Activated T-helper 1 cell treated with Interleukin-2 at 50 U/mL for 16 hours (primary cell): ENCODE measurements around the gene PDLIM7.

ENCODE experiments used
- DNase-seq: peaks from one replicate; pipeline ENCODE4 v3.0.0-alpha.2; 2020; ENCODE audit warnings: low read depth

Gene PDLIM7

GRCh38 chr5:177474846-177475562, 22.4 kb downstream of the PDLIM7 start:
- no peak for DNase-seq

DNA sequence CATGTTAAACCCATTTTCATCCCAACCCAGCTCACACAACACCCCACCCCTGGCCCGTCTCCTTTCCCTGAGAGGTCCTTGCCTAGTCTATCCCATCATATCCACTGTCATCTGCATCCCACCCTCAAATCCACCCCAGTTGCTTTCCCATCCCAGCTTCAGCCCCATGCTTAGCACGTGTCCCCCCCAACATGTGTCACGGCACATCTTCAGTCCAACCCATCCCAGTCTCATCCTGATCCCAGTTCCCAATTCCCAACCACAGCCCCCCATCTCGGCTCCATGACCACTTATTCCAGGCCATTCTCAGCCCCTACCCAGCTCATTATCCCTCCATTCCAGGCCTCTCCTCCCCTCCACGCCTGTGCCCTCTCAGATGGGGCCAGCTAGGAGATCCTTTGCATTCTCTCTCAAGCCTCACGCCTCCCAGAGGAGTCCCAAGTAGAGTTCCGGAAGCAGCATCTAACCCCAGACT, 23.4 kb downstream of the PDLIM7 start:
- no peak for DNase-seq

DNA sequence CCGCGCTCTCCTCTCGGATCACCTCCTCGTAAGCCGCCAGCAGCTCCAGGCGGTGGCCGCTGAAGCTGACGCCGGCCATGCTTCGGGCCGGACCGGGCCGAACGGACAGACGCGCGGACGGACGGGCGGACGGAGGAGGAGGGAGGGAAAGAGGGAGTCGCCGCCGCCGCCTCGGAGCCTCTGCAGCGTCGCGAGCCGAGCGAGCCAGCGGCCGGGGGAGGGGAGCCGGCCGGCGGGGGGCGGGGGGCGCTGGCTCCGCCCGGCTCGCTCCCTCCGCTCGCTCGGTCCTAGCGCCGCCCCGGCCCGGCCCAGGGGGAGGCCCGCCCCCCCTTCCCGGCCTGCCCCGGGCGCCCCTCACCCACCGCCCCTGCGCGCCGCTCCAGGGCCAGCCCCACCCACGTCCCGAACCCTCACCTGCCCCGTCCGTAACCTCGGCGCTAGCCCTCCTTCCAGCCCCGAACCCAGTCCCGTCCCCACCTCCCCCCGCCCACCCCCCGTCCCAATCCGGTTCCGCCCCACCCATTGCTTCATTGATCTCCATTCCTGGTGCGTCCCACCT, 23.9 kb downstream of the PDLIM7 start, which contains the start of gene DBN1:
Gene DBN1, minus strand, starts transcription at position 192 of the 559 bp plus-strand sequence. Its CDS starts 113 bp downstream, at position 79.
- no peak for DNase-seq

- peak; percentile 18 for DNase-seq
Observed at GRCh38 chr5:177472460-177473442, 24.7 kb downstream of the PDLIM7 start.

- DNase-seq = no peak
Observed at GRCh38 chr5:177471610-177472356, 25.6 kb downstream of the PDLIM7 start.

DNA sequence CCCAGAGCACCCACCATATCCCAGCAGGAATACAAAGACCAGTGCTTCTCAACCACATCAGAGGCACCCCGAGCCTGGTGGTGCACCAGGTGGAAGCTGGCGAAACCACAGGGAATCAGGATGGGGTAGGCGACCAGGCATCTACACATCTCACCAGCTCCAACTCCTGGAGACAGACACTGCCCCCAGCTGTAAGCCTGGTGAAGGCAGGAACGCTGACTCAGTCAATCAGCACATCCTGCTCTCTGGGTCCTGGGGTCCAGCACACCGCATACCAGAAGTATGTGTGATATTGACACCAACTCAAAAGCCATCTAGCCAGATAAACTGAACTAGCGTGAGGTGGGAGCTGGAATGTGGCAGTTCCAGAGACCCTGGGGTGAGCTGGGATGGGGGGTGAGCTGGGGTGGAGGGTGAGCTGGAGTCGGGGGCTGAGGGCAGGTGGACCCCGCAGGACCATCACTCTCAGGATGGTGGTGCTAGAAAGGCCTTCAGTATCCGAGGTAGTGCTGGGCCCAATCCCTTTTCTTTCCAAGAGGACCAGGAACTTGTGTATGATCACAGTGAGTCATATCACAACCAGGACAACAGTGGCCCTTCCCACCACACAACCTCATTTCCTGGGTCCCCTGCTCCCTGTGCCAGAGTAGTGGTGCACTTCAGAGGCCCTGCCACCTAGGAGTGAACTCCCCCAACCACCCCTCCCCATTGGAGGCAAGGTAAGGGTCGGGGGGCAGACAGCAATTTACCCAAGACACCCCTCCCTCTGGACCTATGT, 26.5 kb downstream of the PDLIM7 start:
- no peak for DNase-seq

DNA sequence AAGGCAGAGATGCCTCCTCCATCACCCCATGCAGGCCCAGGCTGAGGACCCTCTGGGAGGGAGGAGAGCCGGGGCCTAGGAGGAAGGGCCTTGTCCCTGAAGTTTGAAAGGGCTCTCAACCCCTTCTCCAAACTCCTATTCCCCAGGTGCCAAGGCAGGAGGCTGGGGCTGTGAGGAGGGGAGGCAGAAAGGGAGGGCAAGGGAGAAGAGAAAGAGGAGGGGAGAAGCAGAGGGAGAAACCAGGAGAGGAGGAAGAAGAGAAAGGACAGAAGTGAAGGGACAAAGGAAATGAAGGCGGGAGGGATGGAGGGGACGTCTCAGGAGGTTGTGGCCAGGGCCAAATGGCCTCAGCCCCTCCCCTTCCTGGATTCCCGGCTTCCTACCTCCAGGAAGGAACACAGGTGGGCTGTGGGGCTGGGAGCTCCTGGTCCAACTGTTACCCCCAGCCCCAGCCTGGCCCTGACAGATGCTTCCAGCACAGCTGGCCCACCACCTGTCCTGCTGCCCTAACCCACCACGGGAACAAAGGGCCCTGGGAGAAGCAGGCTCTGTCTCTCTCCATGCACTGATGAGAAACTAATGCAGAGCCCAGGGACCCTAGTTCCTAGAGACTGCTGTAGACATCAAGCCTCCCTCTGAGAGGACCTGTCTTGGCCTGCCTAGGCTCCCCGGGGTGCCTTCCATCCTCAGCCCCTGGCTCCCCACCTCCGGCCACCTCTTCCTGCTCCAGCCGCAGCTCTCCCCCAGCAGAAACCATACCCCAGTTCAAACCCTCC, 27.5 kb downstream of the PDLIM7 start:
- no peak for DNase-seq

DNA sequence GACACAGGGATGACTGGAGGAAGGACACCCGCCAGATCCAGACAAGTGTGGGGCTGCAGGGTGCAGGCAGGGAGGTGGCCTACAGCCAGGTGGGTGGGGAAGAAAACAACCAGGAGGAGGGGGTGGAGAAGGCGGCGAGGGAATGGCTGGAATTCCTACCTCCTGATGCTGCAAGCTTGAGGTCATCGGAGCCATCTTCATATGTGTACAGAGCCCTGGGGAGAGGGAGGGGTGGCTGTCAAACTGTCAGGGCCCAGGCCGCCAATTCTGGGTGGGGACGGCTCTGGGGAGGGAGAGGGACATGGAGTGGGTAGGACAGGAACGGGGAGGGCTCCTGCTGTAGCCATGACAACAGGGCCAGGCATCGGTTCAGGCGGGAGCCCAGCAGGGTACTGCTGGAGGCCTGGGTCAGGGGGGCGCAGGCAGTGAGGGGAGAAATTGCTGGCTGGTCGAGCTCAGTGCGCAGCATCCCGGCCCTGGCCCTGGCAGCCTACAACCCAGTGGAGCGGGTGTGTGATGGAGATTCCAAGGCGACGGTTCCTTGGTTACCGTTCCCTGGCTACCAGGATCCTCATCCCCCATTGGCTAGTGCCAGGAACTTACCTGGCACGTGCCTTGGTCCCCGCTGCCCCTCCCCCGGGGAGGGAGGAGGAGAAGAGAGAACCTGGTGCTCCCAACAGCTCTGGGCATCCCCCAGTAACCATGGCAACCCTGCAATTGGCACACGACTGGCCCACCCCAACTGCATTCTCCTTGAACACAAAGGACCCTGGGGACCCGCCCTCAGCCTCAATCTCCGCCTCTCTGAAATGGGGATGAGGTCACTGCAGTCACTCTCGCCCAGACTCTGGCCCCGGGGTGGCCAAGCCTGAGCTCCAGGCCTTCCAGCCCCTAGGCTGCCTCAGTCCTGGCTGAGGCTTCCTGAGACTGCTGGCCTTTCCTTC, 28.4 kb downstream of the PDLIM7 start:
- DNase-seq = no peak

DNA sequence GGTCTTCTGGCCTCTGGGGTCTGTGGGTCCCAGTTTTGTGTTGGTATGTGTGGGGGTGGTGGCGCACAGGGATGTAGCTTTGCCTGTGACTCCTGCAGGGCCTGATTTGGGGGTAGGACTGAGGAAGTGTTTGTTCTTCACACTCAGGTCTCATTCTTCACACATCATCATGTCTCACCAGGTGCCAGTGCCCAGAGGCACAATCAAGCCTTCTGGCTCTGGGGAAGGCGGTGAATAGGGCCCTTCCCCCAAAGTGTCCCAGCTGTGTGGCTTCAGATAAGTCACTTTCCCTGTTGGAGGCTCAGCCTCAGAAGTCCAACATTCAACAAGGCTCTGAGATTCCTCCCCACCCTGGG, 29.1 kb downstream of the PDLIM7 start:
- DNase-seq = no peak

DNA sequence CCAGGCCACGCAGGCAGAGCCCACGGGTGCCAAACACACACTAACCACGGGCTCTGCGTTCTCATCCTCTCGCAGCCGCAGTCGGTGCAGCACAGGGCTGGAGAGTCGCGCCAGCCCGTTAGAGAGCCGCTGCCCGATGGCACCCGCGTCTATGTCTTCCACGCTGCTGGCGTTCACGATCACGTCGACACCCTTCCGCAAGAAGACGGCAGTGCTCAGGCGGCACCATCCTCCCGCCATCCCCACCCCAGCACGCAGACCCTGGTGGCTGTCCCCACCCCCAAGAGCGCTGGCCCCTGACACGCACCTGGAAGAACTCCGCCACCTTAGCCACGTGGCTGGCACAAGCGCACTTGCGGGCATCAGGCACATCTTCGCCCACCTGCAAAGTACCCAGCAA, 30.0 kb downstream of the PDLIM7 start:
- no peak for DNase-seq

- no peak for DNase-seq
Observed at GRCh38 chr5:177466861-177467260, 30.5 kb downstream of the PDLIM7 start.

- no peak for DNase-seq
Observed at GRCh38 chr5:177465044-177465443, 32.4 kb downstream of the PDLIM7 start.

GRCh38 chr5:177462021-177462670, 35.3 kb downstream of the PDLIM7 start:
- no peak for DNase-seq

DNA sequence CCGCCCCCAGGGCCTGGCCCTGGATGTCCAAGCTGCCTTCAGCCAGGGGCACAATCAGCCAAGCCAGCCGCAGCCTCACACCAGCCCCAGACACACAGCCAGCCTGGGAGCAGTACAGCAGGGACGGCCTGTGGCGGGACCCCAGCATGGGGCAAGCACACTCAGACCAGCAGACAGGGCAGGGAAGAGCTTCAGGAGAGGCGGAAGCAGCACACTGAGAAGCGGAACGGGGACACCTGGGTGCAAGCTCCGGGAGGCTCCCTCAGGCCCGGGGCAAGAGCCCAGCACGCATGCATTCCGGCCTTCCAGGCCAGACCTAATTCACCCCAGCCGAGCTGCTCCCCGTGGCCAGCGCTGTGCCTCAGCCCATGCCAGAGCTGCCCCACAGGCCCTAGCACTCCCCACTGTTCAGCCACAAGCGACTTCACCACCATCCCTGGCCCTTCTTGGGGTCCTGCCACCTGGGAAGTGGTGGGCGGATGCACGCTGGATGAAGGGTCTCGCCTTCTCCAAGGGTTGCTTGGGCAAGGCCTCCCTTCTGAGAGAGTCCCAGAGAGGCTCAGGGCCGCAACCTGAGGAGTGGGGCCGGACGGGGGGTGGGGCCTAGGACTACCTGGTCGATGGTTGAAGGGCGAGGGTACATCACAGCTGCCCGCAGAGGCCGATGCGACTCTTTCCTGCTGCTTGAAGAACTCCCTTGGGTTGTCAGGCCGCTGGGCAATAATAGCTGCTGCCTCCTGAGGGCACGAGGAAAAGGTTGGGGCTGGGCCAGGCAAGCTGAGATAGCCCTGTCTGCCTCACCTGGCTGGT, 37.4 kb downstream of the PDLIM7 start:
- DNase-seq = no peak

GRCh38 chr5:177459357-177459756, 38.0 kb downstream of the PDLIM7 start:
- DNase-seq = no peak

DNA sequence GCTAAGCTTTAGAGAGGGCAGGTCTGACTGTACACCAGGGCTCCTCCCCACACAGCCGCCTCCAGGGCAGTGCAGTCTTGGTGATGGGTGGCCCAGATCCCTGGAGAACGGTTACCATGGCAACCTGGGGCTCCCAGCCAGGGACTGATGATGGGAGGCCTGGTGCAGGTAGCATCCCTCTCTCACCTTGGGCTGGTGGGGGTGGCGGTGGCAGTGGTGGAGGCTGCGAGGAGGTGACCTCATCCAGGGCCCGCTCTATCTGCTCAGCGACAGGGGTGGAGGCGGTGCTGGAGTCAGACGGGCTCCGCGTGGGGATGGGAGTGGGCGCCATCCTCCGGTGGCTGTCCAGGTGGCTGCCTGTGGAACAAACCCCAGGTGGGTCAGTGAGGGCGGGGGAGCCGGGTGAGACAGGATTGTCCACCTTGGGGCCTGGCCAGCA, 38.5 kb downstream of the PDLIM7 start:
- DNase-seq = no peak

DNA sequence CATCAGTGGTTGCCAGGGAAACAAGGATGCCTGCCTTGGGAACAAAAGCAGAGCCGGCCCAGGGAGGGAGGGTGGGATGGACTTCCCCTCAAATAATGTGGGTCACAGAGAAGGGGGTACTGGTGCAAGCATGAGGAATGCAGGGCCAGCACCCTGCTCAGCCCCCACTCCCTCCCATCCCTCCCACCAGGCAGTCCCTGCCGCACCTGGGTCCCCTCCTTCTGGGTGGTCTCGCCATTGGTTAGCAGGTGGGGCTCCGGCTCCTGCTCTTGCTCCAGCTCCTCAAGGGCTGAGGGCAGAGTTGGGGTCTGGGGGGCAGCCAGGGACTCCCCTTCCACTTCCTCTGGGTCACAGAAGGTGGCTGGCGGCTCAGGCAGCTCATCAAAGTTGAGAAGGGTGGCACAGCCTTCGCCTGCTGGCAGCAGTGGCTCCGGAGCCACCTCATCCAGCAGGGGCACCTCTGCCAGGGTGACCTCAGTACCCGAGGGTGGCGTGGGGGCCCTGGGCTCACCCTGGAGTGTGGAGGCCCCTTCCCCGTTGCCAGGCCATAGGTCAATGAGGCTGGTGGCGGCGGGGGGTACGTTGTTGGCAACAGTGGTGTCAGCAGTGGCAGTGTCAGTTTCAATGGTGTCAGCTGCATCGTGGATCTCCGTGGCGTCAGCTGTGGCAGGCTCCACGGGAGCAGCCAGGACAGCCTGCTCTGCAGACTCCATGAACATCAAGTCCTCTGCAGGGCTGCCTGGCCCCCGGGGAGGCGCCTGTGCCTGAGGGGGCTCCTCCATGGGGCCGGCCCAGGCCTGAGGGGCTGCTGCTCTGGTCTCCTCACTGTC, 39.3 kb downstream of the PDLIM7 start:
- no peak for DNase-seq
